ENCODE data around the gene UEVLD. TPM values are rescaled to one million over a fixed set of nuclear protein-coding genes. Genes with fewer than 3 reads are reported as not detected.

Gene UEVLD
- total RNA-seq, 1 donor from 2014 or later = 15.6 TPM

DNA sequence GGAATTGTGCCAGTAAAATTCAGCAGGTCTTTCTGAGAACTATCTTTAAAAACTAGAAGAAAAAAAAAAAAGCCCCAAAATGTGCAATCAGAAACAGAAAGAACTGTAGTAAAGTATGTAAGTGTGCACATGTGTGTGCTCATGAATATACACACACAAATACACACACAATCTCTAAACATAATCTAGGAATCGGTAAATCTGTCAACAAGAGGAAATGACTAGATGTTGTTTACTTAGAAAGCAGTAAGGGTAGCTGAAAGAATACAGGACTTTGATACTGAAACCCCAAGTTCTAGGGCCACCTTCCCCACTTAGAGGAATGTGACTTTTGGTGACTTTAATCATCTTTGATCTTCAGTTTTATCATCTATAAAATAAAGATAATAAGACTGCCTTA is 13.2 kb downstream of the UEVLD start:
- Mint-ChIP-seq H3K4me1 (no peaks in the 10 kb centered on the region), H3K27ac (no peak overlapping the region), H3K9me3 (no peaks in the 10 kb centered on the region), H3K36me3 (peaks cover 16% of the 10 kb centered on the region), H3K27me3 (ENCODE audit: low read depth) (no peaks in the 10 kb centered on the region), H3K4me3 (no peak overlapping the region)
- DNase-seq (ENCODE audit: low spot score in 2 of 2, unreplicated experiment in 2 of 2) = no peak
- no peak for TF ChIP-seq CTCF (IDR thresholded peaks at IDR 0.05; ENCODE audit: unreplicated experiment)

DNA sequence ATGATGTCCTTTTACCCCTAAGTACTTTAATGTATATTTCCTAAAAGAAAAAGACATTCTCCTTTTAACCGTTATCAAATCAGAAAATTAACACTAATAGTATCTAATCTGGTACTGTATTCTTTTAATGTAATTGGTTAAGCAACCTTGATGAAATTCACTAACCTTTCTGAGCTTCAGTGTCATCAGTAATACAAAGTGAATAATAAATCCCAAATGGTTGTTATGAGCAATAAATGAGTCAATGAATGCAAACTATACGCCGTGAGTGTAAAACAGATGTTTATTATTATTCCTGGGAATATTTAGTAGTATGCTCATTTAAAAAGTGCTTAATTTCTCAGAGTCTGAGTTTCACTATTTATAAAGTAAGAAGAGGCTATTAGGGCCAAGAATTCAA is 21.5 kb downstream of the UEVLD start:
- peaks cover 6% of the 10 kb centered on the region for H3K36me3 Mint-ChIP-seq
- TF ChIP-seq CTCF (IDR thresholded peaks at IDR 0.05; ENCODE audit: unreplicated experiment) = no peak
- H3K4me3 Mint-ChIP-seq = no peak overlapping the region
- no peak for DNase-seq (ENCODE audit: low spot score in 2 of 2, unreplicated experiment in 2 of 2)
- H3K27me3 Mint-ChIP-seq (ENCODE audit: low read depth) = no peaks in the 10 kb centered on the region
- no peaks in the 10 kb centered on the region for H3K4me1 Mint-ChIP-seq
- H3K9me3 Mint-ChIP-seq = no peaks in the 10 kb centered on the region
- H3K27ac Mint-ChIP-seq = no peak overlapping the region

DNA sequence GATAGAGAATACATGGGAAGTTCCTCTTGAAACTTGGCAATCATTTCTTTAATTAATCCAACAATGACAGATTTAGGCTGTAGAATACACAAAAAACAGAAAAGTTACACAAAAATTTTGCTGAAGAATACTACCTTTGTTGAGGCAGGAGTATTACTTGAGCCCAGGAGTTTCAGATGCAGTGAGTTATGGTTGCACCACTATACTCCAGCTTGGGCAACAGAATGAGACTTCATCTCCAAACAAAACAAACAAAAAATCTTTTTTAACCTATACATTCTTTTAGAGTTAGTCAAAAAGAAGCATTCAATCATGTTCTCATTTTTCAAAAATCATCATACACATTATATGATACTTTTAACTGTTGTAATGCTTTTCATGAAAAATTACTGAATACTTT is 22.1 kb downstream of the UEVLD start:
- H3K36me3 Mint-ChIP-seq = peaks cover 6% of the 10 kb centered on the region
- TF ChIP-seq CTCF (IDR thresholded peaks at IDR 0.05; ENCODE audit: unreplicated experiment) = no peak
- no peaks in the 10 kb centered on the region for H3K4me1 Mint-ChIP-seq
- no peaks in the 10 kb centered on the region for H3K9me3 Mint-ChIP-seq
- no peak overlapping the region for H3K4me3 Mint-ChIP-seq
- no peak overlapping the region for H3K27ac Mint-ChIP-seq
- no peaks in the 10 kb centered on the region for H3K27me3 Mint-ChIP-seq (ENCODE audit: low read depth)
- DNase-seq (ENCODE audit: low spot score in 2 of 2, unreplicated experiment in 2 of 2) = no peak

DNA sequence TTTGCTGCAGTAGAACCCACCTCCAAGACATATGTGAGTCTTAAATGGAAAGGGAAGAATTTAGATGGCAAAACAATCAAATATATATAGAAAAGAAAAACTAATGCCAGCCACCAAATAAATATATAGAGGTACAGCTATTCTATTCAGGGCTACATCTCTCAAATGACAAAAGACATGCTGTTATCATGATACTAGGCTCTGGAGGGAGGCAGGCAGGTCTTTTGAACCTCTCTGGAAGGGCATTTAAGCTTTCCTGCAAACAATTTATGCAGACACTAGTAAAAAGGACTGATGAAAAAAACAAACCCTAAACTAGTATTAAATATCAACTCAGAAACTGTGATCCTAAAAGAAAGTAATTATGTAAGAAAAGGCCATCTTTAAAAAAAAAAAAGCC is 24.4 kb downstream of the UEVLD start:
- no peak for DNase-seq (ENCODE audit: low spot score in 2 of 2, unreplicated experiment in 2 of 2)

DNA sequence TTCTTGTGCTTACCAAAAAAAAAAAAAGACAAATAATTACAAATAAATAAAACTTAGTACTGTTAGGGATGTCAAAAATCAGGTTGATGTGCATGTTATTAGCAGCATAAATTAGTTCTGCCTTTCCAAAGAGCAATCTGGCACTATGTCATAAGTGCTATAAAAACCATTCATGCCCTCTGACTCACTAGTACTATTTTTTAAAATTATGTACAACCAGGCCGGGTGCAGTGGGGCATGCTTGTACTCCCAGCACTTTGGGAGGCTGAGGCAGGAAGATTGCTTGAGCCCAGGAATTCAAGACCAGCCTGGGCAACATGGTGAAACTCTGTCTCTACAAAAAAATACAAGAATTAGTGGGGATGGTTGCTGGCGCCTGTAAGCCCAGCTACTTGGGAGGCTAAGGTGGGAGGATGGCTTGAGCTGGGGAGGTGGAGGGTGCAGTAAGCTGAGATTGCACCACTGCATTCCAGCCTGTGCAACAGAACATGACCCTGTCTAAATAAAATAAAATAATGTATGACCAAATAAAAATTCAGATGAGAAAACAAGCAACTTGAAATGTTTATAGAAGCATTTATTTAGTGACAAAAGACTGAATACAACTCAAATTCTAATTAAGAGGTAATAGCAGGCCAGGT is 25.3 kb downstream of the UEVLD start:
- Mint-ChIP-seq H3K9me3 (no peaks in the 10 kb centered on the region), H3K27ac (no peak overlapping the region), H3K27me3 (ENCODE audit: low read depth) (no peaks in the 10 kb centered on the region), H3K4me3 (no peak overlapping the region), H3K4me1 (no peaks in the 10 kb centered on the region), H3K36me3 (peaks cover 2% of the 10 kb centered on the region)
- no peak for TF ChIP-seq CTCF (IDR thresholded peaks at IDR 0.05; ENCODE audit: unreplicated experiment)
- DNase-seq (ENCODE audit: low spot score in 2 of 2, unreplicated experiment in 2 of 2) = no peak

More for the DNA sequence above, 24.4 kb downstream of the UEVLD start:
- Mint-ChIP-seq H3K27ac (no peak overlapping the region), H3K27me3 (ENCODE audit: low read depth) (no peaks in the 10 kb centered on the region), H3K4me3 (no peak overlapping the region), H3K4me1 (no peaks in the 10 kb centered on the region), H3K9me3 (no peaks in the 10 kb centered on the region), H3K36me3 (peaks cover 4% of the 10 kb centered on the region)
- TF ChIP-seq CTCF (IDR thresholded peaks at IDR 0.05; ENCODE audit: unreplicated experiment) = no peak

DNA sequence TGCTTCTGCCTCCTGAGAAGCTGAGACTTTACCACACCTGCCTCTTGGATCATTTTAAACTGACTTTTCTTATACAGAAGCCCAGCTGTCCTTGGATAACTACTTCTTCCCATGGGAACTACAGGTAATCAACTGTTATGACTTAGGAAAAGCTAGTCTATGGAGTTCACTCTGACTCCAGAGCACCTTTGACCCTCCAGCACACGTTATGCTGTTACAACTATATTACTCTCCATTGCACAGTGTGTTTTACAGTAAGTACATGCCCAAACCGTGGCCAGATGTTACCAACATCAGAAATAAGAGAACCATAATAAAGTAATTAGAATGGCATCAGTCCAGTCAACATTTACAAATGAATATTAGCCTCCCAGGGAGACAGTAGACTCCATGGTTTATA is 40.5 kb downstream of the UEVLD start:
- Mint-ChIP-seq H3K27me3 (ENCODE audit: low read depth) (no peaks in the 10 kb centered on the region), H3K4me3 (no peak overlapping the region), H3K27ac (no peak overlapping the region), H3K9me3 (no peaks in the 10 kb centered on the region), H3K4me1 (no peaks in the 10 kb centered on the region), H3K36me3 (peaks cover 14% of the 10 kb centered on the region)
- TF ChIP-seq CTCF (IDR thresholded peaks at IDR 0.05; ENCODE audit: unreplicated experiment) = no peak
- DNase-seq (ENCODE audit: low spot score in 2 of 2, unreplicated experiment in 2 of 2) = no peak

Data from mesothelial cell of epicardium (in vitro differentiated cells).